K562 (cell line): ENCODE measurements around the gene SOX21.

Experiments used
- ETV6 ChIP-seq, 3 experiments: fragments of 150-350 bp in 1 of 3; sonication (generic) in 1 of 3; formaldehyde crosslinking in 1 of 3; IDR thresholded peaks; 2 replicates each; pipeline versions ENCODE4 v1.6.1 to v1.8.0; 2014 to 2022; ENCODE audit warnings: borderline replicate concordance in 2 of 3, low read depth in 2 of 3, antibody characterized with exemption in 1 of 3, low read length in 1 of 3, mild to moderate bottlenecking in 1 of 3, missing genetic modification reagents in 1 of 3
- FOS ChIP-seq: IDR thresholded peaks from 3 replicates; pipeline ENCODE4 v1.6.1; 2011; ENCODE audit not compliant: insufficient read length; ENCODE audit errors: extremely low read depth
- REST ChIP-seq, 2 experiments: fragments of 450-650 bp; formaldehyde crosslinking in 1 of 2; IDR thresholded peaks; 2 replicates each; pipeline versions ENCODE4 v1.4.0 to v1.6.1; 2014 to 2020; ENCODE audit warnings: mild to moderate bottlenecking in 2 of 2, borderline replicate concordance in 1 of 2, low read depth in 1 of 2
- ZNF184 ChIP-seq: sonication (generic); formaldehyde crosslinking; IDR thresholded peaks from 2 replicates; pipeline ENCODE4 v1.5.0; 2020; ENCODE audit warnings: missing genetic modification reagents

- TF ChIP-seq REST (IDR thresholded peaks at IDR 0.05; ENCODE audit: borderline replicate concordance) (no peak), REST (CRISPR knock-in tag; IDR thresholded peaks at IDR 0.05; ENCODE audit: low read depth) (no peak), FOS (no peak), ETV6 (IDR thresholded peaks at IDR 0.05; ENCODE audit: borderline replicate concordance in 1 of 2, low read depth in 2 of 2, low read length in 1 of 2) (no peak), ETV6 (CRISPR knock-in tag; IDR thresholded peaks at IDR 0.05; ENCODE audit: borderline replicate concordance) (no peak), ZNF184 (CRISPR knock-in tag) (no peak)
Observed at GRCh38 chr13:94673851-94674250, 38.5 kb downstream of the SOX21 start.
